Stimulated activated CD4-positive, alpha-beta T cell treated with anti-CD3 and anti-CD28 coated beads, Interleukin-4, amount 100 ng/mL, for 4 hours (primary cell): ENCODE measurements around the gene NOM1.
"Not testable (repeated sequence)": the region's sequence is repeated elsewhere in the genome, so short reads cannot be mapped to it uniquely, and the experiment has no call there.

Experiments
- DNase-seq, 2 experiments: peaks; one replicate each; pipeline ENCODE4 v3.0.0-alpha.2; 2020

NOM1 gene

DNA sequence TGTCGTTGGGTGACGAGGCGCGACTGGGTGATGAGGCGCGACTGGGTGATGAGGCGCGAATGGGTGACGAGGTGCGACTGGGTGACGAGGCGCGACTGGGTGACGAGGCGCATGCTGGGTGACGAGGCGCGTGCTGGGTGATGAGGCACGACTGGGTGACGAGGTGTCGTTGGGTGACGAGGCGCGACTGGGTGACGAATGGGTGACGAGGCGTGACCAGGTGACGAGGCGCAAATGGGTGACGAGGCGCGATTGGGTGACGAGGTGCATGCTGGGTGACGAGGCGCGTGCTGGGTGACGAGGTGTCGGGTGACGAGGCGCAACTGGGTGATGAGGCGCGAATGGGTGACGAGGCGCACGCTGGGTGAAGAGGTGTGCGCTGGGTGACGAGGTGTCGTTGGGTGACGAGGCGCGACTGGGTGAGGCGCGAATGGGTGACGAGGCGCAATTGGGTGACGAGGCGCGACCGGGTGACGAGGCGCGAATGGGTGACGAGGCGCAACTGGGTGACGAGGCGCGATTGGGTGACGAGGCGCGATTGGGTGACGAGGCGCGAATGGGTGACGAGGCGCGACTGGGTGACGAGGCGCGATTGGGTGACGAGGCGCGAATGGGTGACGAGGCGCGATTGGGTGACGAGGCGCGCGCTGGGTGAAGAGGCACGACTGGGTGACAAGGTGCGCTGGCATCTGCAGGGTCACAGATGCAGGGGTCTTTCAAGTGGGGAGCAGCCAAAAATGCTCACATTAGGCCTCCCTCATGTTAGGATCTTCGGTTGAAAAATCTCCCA is 7.9 kb upstream of the NOM1 start:
- DNase-seq = no peak

DNA sequence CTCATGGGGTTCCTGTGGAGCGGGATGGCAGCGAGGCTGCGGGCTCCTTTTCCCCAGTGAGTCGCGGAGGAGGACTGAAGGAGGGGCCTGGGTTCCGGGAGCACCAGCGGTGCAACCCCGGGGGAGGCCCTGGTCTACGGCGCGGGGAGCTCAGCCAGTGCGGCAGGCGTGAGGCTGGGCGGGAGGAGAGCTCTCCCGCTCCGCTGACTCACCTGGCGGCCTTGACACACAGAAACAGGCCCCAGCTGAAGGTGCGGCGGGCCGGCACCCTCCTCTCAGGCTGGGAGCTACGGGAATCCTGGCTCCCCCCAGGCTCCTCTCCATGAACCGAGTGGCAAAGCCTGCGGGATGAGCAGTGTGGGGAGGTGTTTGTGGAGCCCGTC is 6.8 kb upstream of the NOM1 start:
- no peak for DNase-seq

DNA sequence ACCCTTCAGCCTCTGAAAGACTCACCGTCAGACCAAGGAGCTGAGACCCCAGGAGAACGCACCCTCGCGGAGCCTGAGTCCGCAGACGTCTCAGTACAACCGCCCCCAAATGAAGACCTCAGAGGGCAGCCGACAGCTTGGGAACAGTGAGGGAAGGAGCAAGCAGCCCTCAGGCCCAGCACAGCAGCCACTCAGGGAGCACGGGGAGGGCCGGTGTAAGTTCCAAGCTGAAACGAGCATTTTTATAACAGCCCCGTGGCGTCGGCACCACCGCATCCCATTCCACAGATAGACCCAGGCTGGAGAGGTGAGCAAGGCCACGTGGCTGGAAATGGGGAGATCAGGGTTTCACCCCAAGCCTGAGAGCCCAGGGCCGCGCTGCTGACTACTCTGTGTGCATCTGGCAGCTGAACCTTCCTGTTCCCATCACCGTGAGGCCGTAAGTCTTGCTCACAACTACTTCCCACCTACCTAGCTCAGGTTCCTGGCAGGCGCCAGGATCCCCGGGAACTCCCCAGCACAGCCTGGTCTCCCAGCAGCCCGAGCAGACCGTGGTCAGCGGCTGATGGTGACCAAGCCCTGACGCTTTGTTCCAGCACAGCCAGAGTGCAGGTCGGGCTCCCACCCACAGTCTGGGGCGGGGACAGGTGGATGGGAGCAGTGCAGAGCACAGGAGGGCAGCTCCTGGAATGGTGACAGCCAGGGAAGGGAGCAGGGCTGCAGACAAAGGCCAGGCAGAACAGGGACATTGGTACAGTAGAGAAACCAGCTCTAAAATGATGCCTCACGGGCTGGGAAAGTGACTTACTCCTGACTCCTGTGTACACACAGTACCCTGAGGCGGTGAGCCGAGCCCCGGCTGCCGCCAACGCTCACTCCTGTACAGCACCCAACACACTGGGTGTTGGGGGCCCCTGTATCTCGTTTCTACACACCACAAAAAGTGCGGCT is 6.1 kb upstream of the NOM1 start:
- DNase-seq = no peak

DNA sequence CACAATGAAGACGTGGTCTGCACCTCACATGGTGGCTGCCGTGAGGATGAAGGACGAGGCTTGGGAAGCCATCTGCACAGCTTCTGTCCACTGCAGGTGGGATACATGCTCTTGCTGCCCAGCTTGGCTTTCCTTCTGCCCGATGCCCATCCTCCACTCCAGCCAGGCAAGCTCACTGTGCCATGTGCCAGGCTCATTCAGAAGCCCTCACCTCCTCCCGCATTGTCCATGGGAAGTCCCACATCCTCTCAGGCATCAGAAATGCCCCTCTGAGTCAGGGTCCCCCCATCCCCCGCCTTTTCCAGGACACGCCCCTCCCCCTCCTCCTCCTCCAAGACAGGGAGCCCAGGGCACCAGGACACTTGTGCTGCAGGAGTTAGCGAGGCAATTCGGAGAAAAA is 4.6 kb upstream of the NOM1 start:
- DNase-seq = no peak

DNA sequence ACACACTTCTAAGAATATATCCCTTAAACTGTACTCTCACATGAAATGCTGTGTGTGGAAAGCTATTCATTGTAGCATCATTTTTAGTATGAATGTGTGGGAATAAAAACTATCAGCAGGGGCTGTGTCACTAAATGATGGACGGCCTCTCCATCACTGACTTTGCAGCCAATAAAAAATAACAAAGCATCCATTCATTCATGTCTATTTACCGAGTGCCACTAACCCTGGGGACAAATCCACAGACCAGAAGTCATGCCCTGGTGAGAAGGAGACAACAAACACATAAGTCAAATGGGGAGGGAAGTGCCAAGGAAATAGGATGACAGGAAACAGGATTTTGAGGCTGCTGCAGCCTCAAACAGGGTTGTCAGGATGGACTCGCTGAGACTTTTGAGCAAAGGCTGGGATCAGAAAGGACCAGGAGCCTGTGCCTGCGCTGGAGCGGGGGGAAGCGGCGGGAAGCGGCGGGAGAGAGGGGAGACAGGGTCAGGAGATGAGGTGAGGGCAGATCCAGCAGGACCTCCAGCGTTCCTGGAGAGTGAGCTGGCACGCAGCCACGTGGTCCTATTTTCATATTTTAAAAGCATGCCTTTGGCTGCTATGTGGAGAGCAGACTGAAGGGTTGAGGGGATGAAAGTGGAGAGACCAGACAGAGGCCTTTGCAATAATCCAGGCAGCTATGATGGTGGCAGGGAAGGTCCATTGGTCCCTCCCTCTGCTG is 2.2 kb upstream of the NOM1 start:
- no peak for DNase-seq

DNA sequence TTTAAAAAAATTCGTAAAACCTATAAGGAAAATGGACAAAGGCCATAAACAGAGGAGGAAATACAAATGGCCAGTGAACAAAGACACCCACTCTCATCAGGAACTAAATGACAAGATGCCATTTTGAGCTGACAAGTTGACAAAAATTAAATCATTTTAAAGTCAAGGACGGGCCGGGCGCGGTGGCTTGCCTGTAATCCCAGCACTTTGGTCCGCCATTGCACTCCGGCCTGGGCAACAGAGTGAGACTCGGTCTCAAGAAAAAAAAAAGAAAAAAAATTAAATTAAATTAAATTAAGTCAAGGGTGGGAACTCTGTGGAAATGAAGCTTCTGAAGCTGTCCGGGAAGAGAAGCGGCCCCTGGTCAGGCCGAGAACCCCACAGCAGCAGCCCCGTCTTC is 1.2 kb upstream of the NOM1 start:
- DNase-seq = no peak

DNA sequence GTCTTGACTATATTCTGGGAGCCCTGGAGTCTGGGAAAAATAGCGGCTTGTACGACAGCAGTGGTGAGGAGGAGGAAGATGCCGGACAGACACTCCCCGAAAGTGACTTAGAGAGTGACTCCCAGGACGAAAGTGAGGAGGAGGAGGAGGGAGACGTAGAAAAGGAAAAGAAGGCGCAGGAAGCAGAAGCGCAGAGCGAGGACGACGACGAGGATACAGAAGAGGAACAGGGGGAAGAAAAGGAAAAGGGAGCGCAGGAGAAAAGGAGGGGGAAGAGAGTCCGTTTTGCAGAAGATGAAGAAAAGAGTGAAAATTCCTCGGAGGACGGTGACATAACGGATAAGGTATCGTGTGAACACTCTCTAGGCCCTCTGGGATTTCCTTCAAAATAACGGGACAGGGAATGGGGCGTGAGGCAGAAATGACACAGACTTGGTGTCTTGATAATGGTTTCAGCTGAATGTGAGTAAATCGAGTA is 908 bp downstream of the NOM1 start:
- no peak for DNase-seq

DNA sequence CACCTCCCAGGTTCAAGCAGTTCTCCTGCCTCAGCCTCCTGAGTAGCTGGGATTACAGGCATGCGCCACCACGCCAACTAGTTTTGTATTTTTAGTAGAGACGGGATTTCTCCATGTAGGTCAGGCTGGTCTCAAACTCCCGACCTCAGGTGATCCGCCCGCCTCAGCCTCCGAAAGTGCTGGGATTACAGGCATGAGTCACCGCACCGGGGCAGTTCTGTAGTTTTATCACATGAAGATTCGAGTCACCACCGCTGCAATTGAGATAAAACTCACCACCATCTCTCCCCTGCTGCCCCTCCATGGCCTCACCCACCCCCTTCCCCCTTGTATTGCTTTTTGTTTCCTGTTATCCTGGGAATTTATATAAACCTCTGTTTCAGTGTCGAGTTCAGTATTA is 3.7 kb downstream of the NOM1 start:
- not testable (repeated sequence) for DNase-seq

DNA sequence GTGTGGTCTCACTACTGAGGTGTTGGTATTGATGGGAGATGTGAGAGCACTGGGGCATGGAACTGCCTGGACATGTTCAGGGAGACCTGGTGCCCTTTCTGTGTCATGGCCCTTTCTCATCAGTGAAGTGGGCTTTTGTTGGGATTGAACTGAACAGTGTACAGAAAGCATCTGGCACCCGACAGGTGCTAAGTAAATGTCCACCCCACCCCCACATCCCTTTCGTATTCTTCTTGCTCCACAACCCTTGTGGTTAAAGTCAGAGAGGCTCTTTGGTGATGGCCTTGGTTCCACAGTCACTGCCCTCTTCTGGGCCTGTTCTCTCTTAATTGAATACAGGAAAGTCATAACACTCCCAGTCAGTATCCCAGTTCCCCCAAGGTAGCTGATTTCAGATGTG is 5.4 kb downstream of the NOM1 start:
- DNase-seq = no peak

DNA sequence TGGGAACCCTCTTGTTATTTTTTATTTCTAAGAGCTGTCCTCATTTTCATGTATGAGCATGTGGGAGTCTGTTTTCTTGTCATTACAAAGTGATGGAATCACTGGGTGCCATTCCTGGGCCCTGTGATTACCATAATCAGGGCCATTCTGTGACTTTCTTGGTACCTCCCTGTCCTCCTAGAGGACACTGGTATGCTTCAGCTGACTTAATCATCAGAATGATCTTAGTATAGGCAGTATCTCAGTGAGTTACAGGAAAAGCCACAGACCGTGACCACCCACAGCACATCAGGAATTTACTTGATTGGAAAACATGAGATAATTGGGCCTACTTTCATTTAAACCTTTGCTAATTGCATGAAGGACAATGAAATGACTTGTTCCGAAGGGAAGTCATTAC is 7.2 kb downstream of the NOM1 start:
- no peak for DNase-seq

DNA sequence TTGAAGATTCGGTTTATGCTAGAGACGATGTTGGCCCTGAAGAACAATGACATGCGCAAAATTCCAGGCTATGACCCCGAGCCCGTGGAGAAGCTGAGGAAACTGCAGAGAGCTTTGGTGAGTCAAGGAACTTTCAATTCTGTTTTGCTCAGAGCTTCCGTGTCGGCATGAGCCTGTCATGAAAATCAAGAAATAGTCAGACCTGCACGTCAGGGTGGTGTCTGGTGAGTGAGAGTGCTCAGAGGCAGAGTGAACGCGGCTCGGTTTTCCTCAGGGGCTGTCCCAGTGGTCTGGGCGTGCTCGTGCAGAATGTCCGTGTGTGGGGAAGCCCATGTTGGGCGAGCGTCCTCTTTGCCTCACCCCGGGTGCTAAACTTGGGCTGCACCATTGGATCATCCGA is 12.6 kb downstream of the NOM1 start:
- DNase-seq = no peak

DNA sequence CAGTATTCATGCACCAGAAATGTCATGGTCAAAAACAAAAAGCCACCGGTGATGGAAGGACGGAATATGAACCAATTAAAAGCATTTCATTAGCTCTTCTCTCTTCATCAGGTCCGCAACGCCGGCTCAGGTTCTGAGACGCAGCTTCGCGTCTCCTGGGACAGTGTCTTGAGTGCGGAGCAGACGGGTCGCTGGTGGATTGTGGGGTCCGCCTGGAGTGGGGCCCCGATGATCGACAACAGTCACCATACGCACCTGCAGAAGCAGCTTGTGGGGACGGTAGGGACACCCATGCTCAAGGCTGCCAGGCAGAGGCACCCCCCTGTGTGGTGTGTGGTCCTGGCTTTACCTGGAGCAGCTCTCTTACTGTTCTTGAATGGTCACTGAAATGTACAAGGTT is 13.4 kb downstream of the NOM1 start:
- no peak for DNase-seq

DNA sequence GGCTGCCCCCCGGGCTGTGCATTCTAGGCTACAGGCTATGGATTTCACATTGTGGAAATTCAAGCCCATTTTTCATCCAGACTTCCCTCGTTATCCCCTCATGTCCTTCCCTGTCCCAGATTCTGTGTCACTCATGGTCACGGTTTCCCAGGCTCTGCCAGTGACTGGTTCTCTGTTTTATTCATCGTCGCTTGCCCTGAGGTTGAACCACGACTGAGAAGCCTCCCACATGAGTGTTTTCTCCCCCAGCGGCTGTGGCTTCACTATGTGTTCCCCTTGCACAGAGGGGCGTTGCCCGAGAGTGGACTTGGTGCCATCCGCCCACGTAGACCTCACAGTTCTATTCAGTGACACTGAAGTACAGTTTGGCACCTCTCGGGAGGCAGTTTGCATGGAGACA is 14.0 kb downstream of the NOM1 start:
- no peak for DNase-seq

DNA sequence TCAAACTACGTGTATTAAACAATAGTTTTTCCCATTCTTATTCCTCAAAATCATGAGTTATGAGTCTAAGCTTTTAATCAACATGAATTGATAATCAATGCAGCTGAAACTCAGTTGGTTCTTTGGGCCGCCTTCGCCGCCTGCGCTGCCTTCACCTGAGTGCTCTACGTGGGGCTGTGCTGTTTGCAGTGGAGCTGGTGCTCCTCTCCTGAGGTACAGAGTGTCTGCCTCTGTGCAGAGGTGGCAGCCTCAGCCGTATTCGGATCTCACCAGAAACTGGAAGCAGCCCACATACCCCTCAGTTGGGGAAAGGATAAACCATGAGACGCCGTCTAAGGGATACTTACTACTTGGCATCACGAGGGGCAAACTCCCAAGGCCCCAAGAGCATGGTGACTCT is 15.5 kb downstream of the NOM1 start:
- DNase-seq = no peak

DNA sequence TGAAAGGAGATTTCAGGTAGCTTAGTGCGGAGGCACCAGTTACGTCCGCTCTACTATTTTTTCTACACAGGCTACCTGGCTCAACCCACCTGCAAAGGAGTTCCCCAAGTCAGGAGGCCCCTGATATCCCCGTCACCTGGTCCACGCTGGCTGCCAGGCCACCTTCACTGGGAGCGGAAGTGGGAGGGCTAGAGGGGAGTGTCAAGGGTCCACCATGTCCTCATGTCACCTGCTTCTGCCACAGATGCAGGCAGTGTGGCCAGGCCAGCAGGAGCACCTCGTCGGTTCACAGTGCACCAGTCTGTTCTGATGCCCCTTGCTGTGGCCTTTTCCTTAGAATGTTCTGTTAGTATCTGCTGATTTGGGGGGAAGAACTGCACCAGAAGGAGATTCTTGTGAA is 16.9 kb downstream of the NOM1 start:
- no peak for DNase-seq

DNA sequence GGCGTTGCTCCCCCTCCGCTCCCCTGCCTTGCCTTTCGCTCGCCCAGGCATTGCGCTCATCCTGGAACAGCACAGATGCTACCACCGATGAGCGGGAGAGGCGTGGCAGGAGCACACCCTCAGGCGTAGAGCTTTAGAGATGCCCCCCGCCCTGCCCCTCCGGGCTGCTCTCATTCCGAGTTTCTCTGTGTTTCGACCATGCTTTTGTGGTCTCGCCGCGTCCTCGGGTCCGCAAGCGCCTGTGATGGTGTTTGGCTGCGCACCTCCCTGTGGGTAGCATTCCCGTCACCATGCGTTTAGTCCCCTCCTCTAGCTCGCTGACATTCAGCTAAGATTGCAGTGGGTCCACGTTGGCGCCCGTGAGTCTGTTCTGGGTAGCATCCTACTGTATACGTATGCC is 18.7 kb downstream of the NOM1 start:
- no peak for DNase-seq

DNA sequence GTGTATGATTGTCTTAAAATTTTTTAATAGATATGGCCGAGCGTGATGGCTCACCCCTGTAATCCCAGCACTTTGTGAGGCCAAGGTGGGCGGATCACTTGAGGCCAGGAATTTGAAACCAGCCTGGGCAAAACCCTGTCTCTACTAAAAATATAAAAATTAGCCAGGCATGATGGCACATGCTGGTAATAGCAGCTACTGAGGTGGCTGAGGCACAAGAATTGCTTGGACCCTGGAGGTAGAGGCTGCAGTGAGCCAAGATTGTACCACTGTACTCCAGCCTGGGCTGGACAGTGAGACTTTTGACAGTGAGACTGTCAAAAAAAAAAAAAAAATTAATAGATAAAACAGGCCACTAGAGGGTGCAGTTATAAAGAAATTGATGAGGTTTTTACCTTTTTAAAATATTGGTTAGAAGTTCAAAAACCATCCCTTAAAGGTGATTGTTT is 20.5 kb downstream of the NOM1 start:
- no peak for DNase-seq

DNA sequence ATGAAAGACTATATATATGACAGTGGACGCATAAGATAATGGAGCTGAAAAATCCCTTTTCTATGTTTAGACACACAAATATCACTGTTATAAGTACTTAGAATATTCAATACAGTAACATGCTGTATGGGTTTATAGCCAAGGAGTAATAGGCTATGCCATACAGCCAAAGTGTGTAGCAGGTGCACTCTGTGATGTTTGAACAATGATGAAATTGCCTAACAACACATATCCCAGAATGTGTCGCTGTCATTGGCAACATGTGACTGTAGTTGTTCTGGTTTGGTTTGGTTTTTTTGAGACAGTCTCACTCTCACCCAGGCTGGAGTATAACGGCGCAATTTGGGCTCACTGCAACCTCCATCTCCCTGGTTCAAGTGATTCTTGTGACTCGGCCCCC is 26.1 kb downstream of the NOM1 start:
- no peak for DNase-seq

DNA sequence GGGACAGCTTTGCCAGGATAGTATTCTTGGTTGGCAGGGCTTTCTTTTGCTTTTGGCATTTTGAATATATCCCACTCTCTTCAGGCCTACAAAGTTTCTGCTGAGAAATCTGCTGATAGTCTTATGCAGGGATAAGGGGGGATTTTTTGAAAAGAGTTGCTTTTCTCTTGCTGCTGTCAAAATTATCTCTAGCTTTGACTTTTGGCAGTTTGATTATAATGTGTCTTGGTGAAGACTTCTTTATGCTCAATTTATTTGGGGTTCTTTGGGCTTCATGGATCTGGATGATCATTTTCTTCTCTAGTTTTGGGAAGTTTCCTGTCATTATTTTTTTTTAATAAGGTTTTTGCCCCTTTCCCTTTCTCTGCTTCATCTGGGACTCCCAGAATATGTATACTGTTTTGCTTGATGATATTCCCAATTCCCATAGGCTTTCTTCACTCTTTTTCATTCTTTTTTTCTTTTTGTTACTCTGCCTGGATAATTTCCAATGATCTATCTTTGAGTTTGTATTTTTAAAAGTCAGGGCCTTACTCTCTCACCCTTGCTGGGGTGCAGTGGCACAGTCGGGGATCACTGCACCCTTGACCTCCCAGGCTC is 29.6 kb downstream of the NOM1 start:
- DNase-seq = no peak

DNA sequence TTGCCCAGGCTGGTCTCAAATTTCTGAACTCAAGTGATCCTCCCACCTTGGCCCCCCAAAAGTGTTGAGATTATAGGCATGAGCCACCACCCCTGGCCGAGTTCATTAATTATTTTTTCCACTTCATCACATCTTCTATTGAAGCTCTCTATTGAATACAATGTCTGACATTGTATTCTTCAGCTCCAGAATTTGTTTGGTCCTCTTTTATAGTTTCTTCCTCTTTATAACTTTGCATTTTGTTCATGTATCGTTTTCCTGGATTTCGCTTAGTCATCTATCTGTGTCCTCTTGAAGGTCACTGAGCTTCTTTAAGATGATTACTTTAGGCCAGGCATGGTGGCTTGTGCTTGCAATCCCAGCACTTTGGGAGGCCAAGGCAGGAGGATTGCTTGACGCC is 30.2 kb downstream of the NOM1 start:
- no peak for DNase-seq

DNA sequence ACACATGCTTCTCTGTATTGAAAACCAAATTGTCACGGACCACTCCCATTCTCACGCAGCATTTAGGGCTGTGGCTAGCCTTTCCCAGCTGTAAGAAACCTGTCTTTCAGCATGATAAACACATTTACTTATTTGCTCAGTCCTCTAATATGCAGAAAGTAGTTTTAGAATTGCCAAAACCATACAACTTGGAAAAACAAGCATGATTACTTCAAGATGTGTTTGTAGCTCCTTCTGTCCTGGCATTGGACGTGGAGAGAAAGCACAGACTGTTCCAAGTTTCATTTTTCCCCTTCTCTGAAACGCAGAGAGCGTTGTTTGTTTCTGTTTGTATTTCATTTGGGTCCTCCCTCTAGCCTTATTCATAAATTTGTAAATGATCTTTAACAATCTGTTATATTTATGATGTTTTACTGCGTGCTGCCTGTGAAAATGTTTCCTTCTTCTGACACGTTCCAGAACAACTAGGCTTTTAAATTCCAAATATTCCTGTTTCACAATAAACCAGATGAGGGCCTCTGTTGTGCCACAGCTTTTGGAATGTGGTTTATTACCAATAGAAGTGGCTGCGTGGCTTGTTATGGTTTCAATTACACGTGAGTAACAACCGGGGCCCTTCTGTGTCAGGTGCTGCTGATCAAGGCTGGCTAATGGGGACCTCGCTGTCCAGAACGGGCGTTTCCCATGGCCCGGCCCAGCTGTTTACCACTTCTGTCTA is 34.8 kb downstream of the NOM1 start:
- DNase-seq = no peak
